Right cardiac atrium (tissue), 5 donors: ENCODE data around the gene BNIP1. TPM values are rescaled to one million over a fixed set of nuclear protein-coding genes. Genes with fewer than 3 reads are reported as not detected.

Experiments used
- ATAC-seq, 2 donors: fragments of 200-7000 bp; cut with Tn5 transposase; one replicate each; pipeline versions ENCODE4 v1.8.0 to v1.9.1; 2020; ENCODE audit warnings: moderate library complexity in 2 of 2, mild to moderate bottlenecking in 1 of 2
- DNase-seq, 3 donors: peaks; one replicate each; pipeline ENCODE4 v3.0.0-alpha.2; 2020
- H3K27ac ChIP-seq: one replicate; pipeline ENCODE4 v1.5.1; 2013; ENCODE audit warnings: mild to moderate bottlenecking, low read length, control low read depth, moderate library complexity
- H3K27me3 ChIP-seq: one replicate; pipeline ENCODE4 v1.6.1; 2013; ENCODE audit not compliant: control insufficient read depth, insufficient read depth
- H3K4me1 ChIP-seq: one replicate; pipeline ENCODE4 v1.6.1; 2013; ENCODE audit warnings: low read length; ENCODE audit not compliant: control insufficient read depth, insufficient read depth
- H3K4me3 ChIP-seq: one replicate; pipeline ENCODE4 v1.5.1; 2013; ENCODE audit warnings: low read length, control low read depth
- H3K9me3 ChIP-seq: one replicate; pipeline ENCODE4 v1.6.1; 2013; ENCODE audit warnings: low read length; ENCODE audit not compliant: control insufficient read depth
- WGBS: extraction: QIAGEN DNeasy Blood & Tissue Kit; methylation state at CpG from one replicate; pipeline ENCODE4 v1.1.7; 2013; 5-methylcytosine and 5-hydroxymethylcytosine counted together
- intact Hi-C, 4 donors: fragments of 100-400 bp; cut with DNase I; formaldehyde crosslinking; loops; one replicate each; pipeline versions ENCODE4 v1.11.0 to v1.14.0; 2022 to 2023
- polyA plus RNA-seq: library from polyadenylated mRNA; stranded (reverse); fragments of 200-250 nt; gene quantifications from one replicate; pipeline ENCODE4 v1.2.3, GENCODE V29; 2013
- total RNA-seq, 4 donors: library from RNA; stranded (reverse); fragmentation: NEBNext Ultra II Directional; extraction: Animal tissue kit (Norgen Biotek cat#: 25700); gene quantifications; one replicate each; pipeline ENCODE4 v1.2.1, GENCODE V29; 2021
- donor health status: healthy with polysubstance abuse.
- donor health status: DM: no; HTN: yes; CAD: no.
- donor health status: DM: no; HTN: no; CAD: no.
- donor health status: DM: no; HTN: yes; CAD: no; lungs with severe emphysema.
- donor health status: DM: yes; HTN: yes; CAD: no.

BNIP1 gene
- total and polyA plus RNA-seq, 5 donors = 8.7 to 13.1 (median 11.4) TPM

DNA sequence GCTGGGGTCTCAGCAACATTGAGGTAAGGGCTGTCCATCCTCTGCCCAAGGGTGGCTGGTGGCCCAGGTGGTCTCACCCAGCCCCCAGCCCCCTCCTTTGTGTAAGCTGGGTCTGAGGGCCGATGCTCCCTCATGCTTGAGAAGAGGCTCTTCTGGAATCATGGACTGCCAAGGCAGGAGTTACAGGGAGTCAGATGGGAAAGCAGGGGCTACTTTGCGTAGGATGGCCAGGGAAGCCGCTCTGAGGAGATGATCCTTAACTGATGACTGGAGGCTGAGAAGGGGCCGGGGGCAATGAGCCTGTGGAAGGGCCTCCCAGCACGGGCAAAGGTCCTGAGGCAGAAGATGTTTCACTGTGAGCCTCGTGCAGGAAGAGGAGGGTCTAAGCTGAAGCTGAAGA, 67.0 kb downstream of the BNIP1 start:
- no peaks in the 10 kb centered on the region for H3K4me1 ChIP-seq
- intact Hi-C loops = no loop called here
- H3K27me3 ChIP-seq = no peaks in the 10 kb centered on the region
- no peaks in the 10 kb centered on the region for H3K9me3 ChIP-seq
- no peak overlapping the region for H3K27ac ChIP-seq
- WGBS = 78% methylated on average over 6 of the region's 6 CpGs
- DNase-seq (no peak), ATAC-seq (no peak)
- H3K4me3 ChIP-seq = no peak overlapping the region

DNA sequence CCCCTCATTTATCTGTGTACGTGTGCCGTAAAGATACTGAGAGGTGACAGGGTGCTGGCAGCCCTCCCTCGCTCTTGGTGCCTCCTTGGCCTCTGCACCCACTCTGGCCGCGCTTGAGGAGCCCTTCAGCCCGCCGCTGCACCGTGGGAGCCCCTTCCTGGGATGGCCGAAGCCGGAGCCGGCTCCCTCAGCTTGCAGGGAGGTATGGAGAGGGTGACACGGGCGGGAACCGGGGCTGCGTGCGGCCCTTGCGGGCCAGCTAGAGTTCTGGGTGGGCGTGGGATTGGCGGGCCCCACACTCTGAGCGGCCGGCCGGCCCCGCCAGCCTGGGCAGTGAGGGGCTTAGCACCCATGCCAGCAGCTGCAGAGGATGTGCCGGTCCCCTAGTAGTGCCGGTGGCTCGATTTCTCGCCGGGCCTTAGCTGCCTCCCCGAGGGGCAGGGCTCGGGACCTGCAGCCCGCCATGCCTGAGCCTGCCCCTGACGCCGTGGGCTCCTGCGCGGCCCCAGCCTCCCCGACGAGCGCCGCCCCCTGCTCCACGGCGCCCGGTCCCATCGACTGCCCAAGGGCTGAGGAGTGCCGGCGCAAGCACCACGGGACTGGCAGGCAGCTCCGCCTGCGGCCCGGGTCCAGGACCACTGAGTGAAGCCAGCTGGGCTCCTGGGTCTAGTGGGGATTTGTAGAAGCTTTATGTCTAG, 69.1 kb downstream of the BNIP1 start:
- 94% methylated on average over 49 of the region's 49 CpGs for WGBS
- intact Hi-C loops = no loop called here

More for the DNA sequence above, 69.1 kb downstream of the BNIP1 start:
- H3K27ac ChIP-seq = no peak overlapping the region
- no peaks in the 10 kb centered on the region for H3K4me1 ChIP-seq
- DNase-seq = no peak
- no peaks in the 10 kb centered on the region for H3K9me3 ChIP-seq
- H3K27me3 ChIP-seq = no peaks in the 10 kb centered on the region
- ATAC-seq = peak in 1 of 2 donors; percentile 38
- H3K4me3 ChIP-seq = no peak overlapping the region

Other genes starting within 250 kb of the BNIP1 start
- 10 to 100 TPM; 20.2 to 28.9 (median 25.3) TPM for gene RPL26L1, start 185.1 kb upstream of the BNIP1 start, total RNA-seq
- gene RPL26L1, start 185.1 kb upstream of the BNIP1 start, polyA plus RNA-seq = 58.8 TPM
- gene ATP6V0E1, start 160.8 kb upstream of the BNIP1 start, total RNA-seq = 100 to 1,000 TPM; 200 to 243 (median 211) TPM
- 350 TPM for gene ATP6V0E1, start 160.8 kb upstream of the BNIP1 start, polyA plus RNA-seq
- gene CREBRF, start 88.2 kb upstream of the BNIP1 start, total RNA-seq = 10 to 100 TPM; 14.7 to 29.7 (median 26.2) TPM
- gene CREBRF, start 88.2 kb upstream of the BNIP1 start, polyA plus RNA-seq = 6.9 TPM
- 100 to 1,000 TPM; 176 to 241 (median 220) TPM for gene NKX2-5, start 90.7 kb downstream of the BNIP1 start, total RNA-seq
- gene NKX2-5, start 90.7 kb downstream of the BNIP1 start, polyA plus RNA-seq = 250 TPM
- gene STC2, start 183.9 kb downstream of the BNIP1 start, total RNA-seq = 10 to 100 TPM in 3 of 4 donors, 1 to 10 TPM in 1; 9.4 to 13.0 (median 11.6) TPM
- gene STC2, start 183.9 kb downstream of the BNIP1 start, polyA plus RNA-seq = 11.7 TPM